Activated T-helper 2 cell treated with anti-CD3 and anti-CD28 coated beads, Interferon-gamma antibody, Interleukin-2, Interleukin-4, amounts not matched to agents 10 μg/mL and 5 μg/mL and 100 μg/mL, durations not matched to agents 14 hours and 24 hours and 36 hours (primary cell): Measurements from ENCODE around the gene NFE2L1. TPM values are rescaled to one million over a fixed set of nuclear protein-coding genes. Genes with fewer than 3 reads are reported as not detected.
"Not testable (repeated sequence)": the region's sequence is repeated elsewhere in the genome, so short reads cannot be mapped to it uniquely, and the experiment has no call there.

Source experiments
- DNase-seq: peaks from one replicate; pipeline ENCODE4 v3.0.0; 2021; ENCODE audit warnings: low spot score
- H3K27ac Mint-ChIP-seq: one replicate; pipeline ENCODE4 v1.8.0; 2021; ENCODE audit warnings: mixed read lengths
- H3K27me3 Mint-ChIP-seq: one replicate; pipeline ENCODE4 v1.8.0; 2021; ENCODE audit warnings: low read depth, mixed read lengths
- H3K36me3 Mint-ChIP-seq: one replicate; pipeline ENCODE4 v1.8.0; 2021; ENCODE audit warnings: low read depth, mixed read lengths
- H3K4me1 Mint-ChIP-seq: one replicate; pipeline ENCODE4 v1.8.0; 2021; ENCODE audit warnings: low read depth, mixed read lengths
- H3K4me3 Mint-ChIP-seq: one replicate; pipeline ENCODE4 v1.8.0; 2021; ENCODE audit warnings: low read depth, mild to moderate bottlenecking, moderate library complexity, mixed read lengths
- H3K9me3 Mint-ChIP-seq: one replicate; pipeline ENCODE4 v1.8.0; 2021; ENCODE audit warnings: mixed read lengths
- intact Hi-C: fragments of 100-400 bp; cut with micrococcal nuclease; formaldehyde crosslinking; loops from one replicate; pipeline ENCODE4 v1.15.1; 2023
- total RNA-seq: library from RNA; stranded (reverse); gene quantifications from 2 replicates; pipeline ENCODE4 v1.2.3, GENCODE V29; 2022

NFE2L1 gene
- total RNA-seq, 1 donor from 2014 or later: 71.3 TPM

GRCh38 chr17:48012151-48012520, 36.0 kb upstream of the NFE2L1 start:
- H3K4me1 Mint-ChIP-seq: peaks cover 18% of the 10 kb centered on the region
- H3K27me3 Mint-ChIP-seq: peaks cover 48% of the 10 kb centered on the region
- no peaks in the 10 kb centered on the region for H3K36me3 Mint-ChIP-seq
- no peak overlapping the region for H3K27ac Mint-ChIP-seq
- H3K4me3 Mint-ChIP-seq: peak overlapping the region; percentile 82
- H3K9me3 Mint-ChIP-seq: no peaks in the 10 kb centered on the region
- peak; percentile 71 for DNase-seq
- intact Hi-C loops: no loop called here

GRCh38 chr17:48012654-48013053, 35.5 kb upstream of the NFE2L1 start:
- intact Hi-C loops: no loop called here
- Mint-ChIP-seq H3K4me1 (peaks cover 22% of the 10 kb centered on the region), H3K27me3 (peaks cover 46% of the 10 kb centered on the region), H3K27ac (no peak overlapping the region), H3K9me3 (no peaks in the 10 kb centered on the region), H3K36me3 (no peaks in the 10 kb centered on the region), H3K4me3 (peak overlapping the region; percentile 26)
- no peak for DNase-seq

DNA sequence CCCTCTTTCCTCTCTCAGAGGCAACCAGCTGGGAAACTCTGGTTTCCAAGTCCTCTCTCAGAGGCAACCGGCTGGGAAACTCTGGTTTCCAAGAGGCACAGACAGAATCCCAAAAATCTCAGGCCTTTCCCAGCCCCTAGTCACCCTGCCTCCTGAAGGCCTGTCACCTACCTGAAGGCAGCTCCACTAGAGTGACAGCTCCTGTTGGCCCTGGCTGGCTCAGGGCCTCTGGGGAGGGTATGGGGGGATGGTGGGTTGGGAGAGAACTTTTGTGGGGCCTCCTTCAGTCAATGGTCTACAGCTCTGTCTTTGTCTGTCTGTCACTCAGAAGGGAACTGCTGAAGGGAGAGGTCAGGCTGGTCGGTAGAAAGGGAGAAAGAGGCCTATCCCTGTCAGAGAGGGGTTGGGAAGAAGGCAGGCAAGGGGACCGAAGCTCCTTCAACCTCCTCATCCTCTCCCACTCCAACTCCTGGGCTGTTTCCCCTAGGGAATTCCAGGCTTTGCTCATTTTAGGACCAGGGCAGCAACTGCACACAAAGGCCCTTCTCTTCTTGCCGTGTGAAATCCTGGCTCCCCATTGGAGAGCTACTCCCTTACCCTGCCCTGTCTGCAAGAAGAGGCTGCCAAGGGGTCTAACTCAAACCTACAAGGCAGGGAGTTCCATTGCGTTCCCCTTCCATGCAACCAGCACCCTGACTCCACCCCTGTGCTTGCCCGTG, 34.1 kb upstream of the NFE2L1 start:
- peaks cover 32% of the 10 kb centered on the region for H3K4me1 Mint-ChIP-seq
- intact Hi-C loops: no loop called here

GRCh38 chr17:48014595-48015111, 33.5 kb upstream of the NFE2L1 start:
- Mint-ChIP-seq H3K27ac (no peak overlapping the region), H3K9me3 (no peaks in the 10 kb centered on the region), H3K4me3 (no peak overlapping the region), H3K4me1 (peaks cover 32% of the 10 kb centered on the region), H3K36me3 (no peaks in the 10 kb centered on the region), H3K27me3 (peaks cover 39% of the 10 kb centered on the region)
- intact Hi-C loops: no loop called here
- DNase-seq: no peak

More for the DNA sequence above, 34.1 kb upstream of the NFE2L1 start:
- Mint-ChIP-seq H3K4me3 (no peak overlapping the region), H3K27me3 (peaks cover 42% of the 10 kb centered on the region), H3K27ac (no peak overlapping the region), H3K36me3 (no peaks in the 10 kb centered on the region), H3K9me3 (no peaks in the 10 kb centered on the region)
- DNase-seq: no peak

GRCh38 chr17:48016112-48016511, 32.0 kb upstream of the NFE2L1 start:
- intact Hi-C loops: no loop called here
- no peak overlapping the region for H3K27ac Mint-ChIP-seq
- peaks cover 37% of the 10 kb centered on the region for H3K27me3 Mint-ChIP-seq
- H3K36me3 Mint-ChIP-seq: no peaks in the 10 kb centered on the region
- H3K4me1 Mint-ChIP-seq: peaks cover 32% of the 10 kb centered on the region
- no peaks in the 10 kb centered on the region for H3K9me3 Mint-ChIP-seq
- DNase-seq: no peak
- no peak overlapping the region for H3K4me3 Mint-ChIP-seq

- H3K36me3 Mint-ChIP-seq, H3K4me3 Mint-ChIP-seq: not testable (repeated sequence)
- H3K27ac Mint-ChIP-seq: peak overlapping the region; percentile 40
Measured at GRCh38 chr17:48017817-48018158, 30.4 kb upstream of the NFE2L1 start.

GRCh38 chr17:48021934-48022333, 26.2 kb upstream of the NFE2L1 start:
- H3K4me1 Mint-ChIP-seq: peaks cover 41% of the 10 kb centered on the region
- no peaks in the 10 kb centered on the region for H3K9me3 Mint-ChIP-seq
- H3K27me3 Mint-ChIP-seq: peaks cover 28% of the 10 kb centered on the region
- no peak overlapping the region for H3K4me3 Mint-ChIP-seq
- DNase-seq: no peak
- no peak overlapping the region for H3K27ac Mint-ChIP-seq
- H3K36me3 Mint-ChIP-seq: no peaks in the 10 kb centered on the region
- intact Hi-C loops: loop anchor here (10.0 kb wide), 1 partner anchor 223 kb away; no protein-coding TSS in a partner anchor

More at GRCh38 chr17:48017817-48018158, 30.4 kb upstream of the NFE2L1 start:
- Mint-ChIP-seq H3K27me3 (peaks cover 38% of the 10 kb centered on the region), H3K4me1 (peaks cover 22% of the 10 kb centered on the region)
- intact Hi-C loops, H3K9me3 Mint-ChIP-seq, DNase-seq: not testable (repeated sequence)

DNA sequence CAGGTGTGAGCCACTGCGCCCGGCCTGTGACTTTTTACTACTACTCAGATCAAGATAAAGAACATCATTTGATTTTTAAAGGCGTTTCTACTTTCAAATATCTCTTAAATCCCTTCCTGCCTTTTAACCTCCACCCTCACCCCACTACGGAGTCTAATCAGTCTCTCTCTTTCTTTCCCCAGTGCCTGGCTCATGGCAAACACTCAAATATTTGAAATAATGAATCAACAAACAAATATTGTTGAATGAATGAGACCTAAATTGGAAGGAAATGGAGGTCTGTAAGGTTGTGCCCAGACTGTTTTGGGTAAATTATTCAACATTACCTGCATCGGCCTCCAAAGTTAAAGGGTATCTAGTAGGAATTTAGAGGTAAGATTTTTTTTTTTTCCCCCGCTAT, 25.3 kb upstream of the NFE2L1 start:
- no peak for DNase-seq
- Mint-ChIP-seq H3K27ac (no peak overlapping the region), H3K4me3 (no peak overlapping the region), H3K4me1 (peaks cover 36% of the 10 kb centered on the region), H3K27me3 (peaks cover 29% of the 10 kb centered on the region), H3K9me3 (no peaks in the 10 kb centered on the region), H3K36me3 (no peaks in the 10 kb centered on the region)
- intact Hi-C loops: loop anchor here (10.0 kb wide), 1 partner anchor 222 kb away; no protein-coding TSS in a partner anchor

- H3K27ac Mint-ChIP-seq: no peak overlapping the region
- H3K9me3 Mint-ChIP-seq: no peaks in the 10 kb centered on the region
- no peaks in the 10 kb centered on the region for H3K36me3 Mint-ChIP-seq
- no peak for DNase-seq
- intact Hi-C loops: loop anchor here (2.0 to 10.0 kb wide), 2 partner anchors 53 to 221 kb away; partner anchors contain the start of gene CDK5RAP3
- H3K27me3 Mint-ChIP-seq: peaks cover 29% of the 10 kb centered on the region
- H3K4me3 Mint-ChIP-seq: peak overlapping the region; percentile 52
- peaks cover 31% of the 10 kb centered on the region for H3K4me1 Mint-ChIP-seq
Measured at GRCh38 chr17:48023400-48024148, 24.6 kb upstream of the NFE2L1 start.

GRCh38 chr17:48024149-48025039, 23.8 kb upstream of the NFE2L1 start:
- peak overlapping the region; percentile 86 for H3K4me3 Mint-ChIP-seq
- DNase-seq: peak; percentile 57
- intact Hi-C loops: loop anchor here (1.0 to 10.0 kb wide), 8 partner anchors 24 to 594 kb away; partner anchors contain the start of genes CBX1, CDK5RAP3 and NFE2L1
- peaks cover 32% of the 10 kb centered on the region for H3K27me3 Mint-ChIP-seq
- no peaks in the 10 kb centered on the region for H3K9me3 Mint-ChIP-seq
- H3K4me1 Mint-ChIP-seq: peaks cover 28% of the 10 kb centered on the region
- H3K36me3 Mint-ChIP-seq: no peaks in the 10 kb centered on the region
- H3K27ac Mint-ChIP-seq: peak overlapping the region; percentile 82

DNA sequence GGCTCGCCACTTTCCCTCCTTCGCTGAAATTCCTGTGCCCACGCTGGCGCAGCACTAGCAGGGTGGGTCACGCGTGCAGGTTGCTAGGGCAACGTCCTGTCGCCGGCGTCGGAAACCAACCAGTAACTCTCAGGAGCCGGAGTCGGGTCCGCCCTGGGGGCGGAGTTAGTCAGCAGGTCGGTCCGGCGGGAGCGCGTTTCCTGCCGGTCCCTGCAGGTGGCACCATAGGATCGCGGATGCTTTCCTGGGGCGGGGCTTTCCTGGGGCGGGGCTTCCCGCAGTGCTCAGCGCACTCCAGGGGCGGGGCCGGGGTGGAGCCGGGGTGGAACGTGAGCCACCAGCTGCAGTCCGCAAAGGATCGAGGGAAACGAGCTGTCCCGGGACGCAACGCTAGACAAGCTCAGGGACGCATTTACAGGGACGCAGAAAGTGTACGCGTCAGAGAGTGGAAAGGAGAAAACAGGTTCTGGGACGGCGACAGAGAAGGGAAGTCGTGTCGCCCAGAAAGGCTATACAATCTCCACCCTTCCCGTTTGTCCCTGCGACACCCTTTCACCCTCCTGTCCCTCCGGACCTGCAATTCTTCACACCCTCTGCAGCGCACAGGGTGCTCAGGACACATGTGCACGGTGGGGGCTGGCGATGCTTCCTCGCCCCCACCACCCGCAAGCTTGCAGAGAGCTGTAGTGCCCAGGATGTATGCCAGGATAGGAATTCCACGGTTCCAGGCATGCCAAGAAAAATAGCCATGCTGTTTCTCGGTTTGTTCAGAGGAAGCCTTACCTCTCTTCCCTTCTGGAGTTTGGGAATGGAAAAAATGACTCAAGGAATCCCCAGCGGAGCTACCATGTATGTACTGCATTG, 22.9 kb upstream of the NFE2L1 start:
- peak overlapping the region; percentile 82 for H3K27ac Mint-ChIP-seq
- H3K27me3 Mint-ChIP-seq: peaks cover 33% of the 10 kb centered on the region
- no peaks in the 10 kb centered on the region for H3K36me3 Mint-ChIP-seq
- intact Hi-C loops: loop anchor here (1.0 to 10.0 kb wide), 8 partner anchors 23 to 593 kb away; partner anchors contain the start of genes CBX1, CDK5RAP3 and NFE2L1
- H3K4me1 Mint-ChIP-seq: peaks cover 28% of the 10 kb centered on the region
- peak overlapping the region; percentile 86 for H3K4me3 Mint-ChIP-seq
- H3K9me3 Mint-ChIP-seq: no peaks in the 10 kb centered on the region
- DNase-seq: peak; percentile 94
